Muscle layer of colon (tissue), 2 donors: Measurements from ENCODE around the gene FUT6.
"Not testable (repeated sequence)": the region's sequence is repeated elsewhere in the genome, so short reads cannot be mapped to it uniquely, and the experiment has no call there.

ENCODE experiments used
- H3K27ac ChIP-seq: one replicate; pipeline ENCODE4 v1.7.0; 2013; ENCODE audit warnings: low read depth, mild to moderate bottlenecking, low read length, moderate library complexity
- H3K27me3 ChIP-seq, 2 donors: one replicate each; pipeline ENCODE4 v1.7.0; 2013; ENCODE audit warnings: low read length in 2 of 2, mild to moderate bottlenecking in 2 of 2; ENCODE audit not compliant: insufficient read depth in 2 of 2, control insufficient read depth in 1 of 2
- H3K36me3 ChIP-seq: one replicate; pipeline ENCODE4 v1.7.0; 2013; ENCODE audit warnings: mild to moderate bottlenecking, low read length; ENCODE audit not compliant: insufficient read depth
- H3K4me1 ChIP-seq: one replicate; pipeline ENCODE4 v1.7.0; 2013; ENCODE audit warnings: mild to moderate bottlenecking, low read length; ENCODE audit not compliant: insufficient read depth
- H3K4me3 ChIP-seq, 2 donors: one replicate each; pipeline ENCODE4 v1.7.0; 2013; ENCODE audit warnings: low read length in 2 of 2, low read depth in 1 of 2, mild to moderate bottlenecking in 1 of 2, moderate library complexity in 1 of 2
- H3K9ac ChIP-seq: one replicate; pipeline ENCODE4 v1.7.0; 2013; ENCODE audit warnings: low read length
- H3K9me3 ChIP-seq: one replicate; pipeline ENCODE4 v1.7.0; 2013; ENCODE audit warnings: mild to moderate bottlenecking, low read length
- donor health status: abdominal sarcoma.
- donor health status: Adenocarcinoma of cecum.

FUT6 gene, protein sequence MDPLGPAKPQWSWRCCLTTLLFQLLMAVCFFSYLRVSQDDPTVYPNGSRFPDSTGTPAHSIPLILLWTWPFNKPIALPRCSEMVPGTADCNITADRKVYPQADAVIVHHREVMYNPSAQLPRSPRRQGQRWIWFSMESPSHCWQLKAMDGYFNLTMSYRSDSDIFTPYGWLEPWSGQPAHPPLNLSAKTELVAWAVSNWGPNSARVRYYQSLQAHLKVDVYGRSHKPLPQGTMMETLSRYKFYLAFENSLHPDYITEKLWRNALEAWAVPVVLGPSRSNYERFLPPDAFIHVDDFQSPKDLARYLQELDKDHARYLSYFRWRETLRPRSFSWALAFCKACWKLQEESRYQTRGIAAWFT

GRCh38 chr19:5839065-5840017, at the start of gene FUT6:
Gene FUT6 (minus strand): TSS chr19:5839702. CDS start chr19:5832567, 7,135 bp downstream.
- Histone ChIP-seq H3K27ac (no peak within 1 kb of the TSS), H3K27me3 (no peaks in the 10 kb centered on the region), H3K4me3 (no peak within 1 kb of the TSS), H3K9ac (no peak within 1 kb of the TSS), H3K36me3 (no peaks in the 10 kb centered on the region), H3K4me1 (no peaks in the 10 kb centered on the region), H3K9me3 (no peaks in the 10 kb centered on the region)

DNA sequence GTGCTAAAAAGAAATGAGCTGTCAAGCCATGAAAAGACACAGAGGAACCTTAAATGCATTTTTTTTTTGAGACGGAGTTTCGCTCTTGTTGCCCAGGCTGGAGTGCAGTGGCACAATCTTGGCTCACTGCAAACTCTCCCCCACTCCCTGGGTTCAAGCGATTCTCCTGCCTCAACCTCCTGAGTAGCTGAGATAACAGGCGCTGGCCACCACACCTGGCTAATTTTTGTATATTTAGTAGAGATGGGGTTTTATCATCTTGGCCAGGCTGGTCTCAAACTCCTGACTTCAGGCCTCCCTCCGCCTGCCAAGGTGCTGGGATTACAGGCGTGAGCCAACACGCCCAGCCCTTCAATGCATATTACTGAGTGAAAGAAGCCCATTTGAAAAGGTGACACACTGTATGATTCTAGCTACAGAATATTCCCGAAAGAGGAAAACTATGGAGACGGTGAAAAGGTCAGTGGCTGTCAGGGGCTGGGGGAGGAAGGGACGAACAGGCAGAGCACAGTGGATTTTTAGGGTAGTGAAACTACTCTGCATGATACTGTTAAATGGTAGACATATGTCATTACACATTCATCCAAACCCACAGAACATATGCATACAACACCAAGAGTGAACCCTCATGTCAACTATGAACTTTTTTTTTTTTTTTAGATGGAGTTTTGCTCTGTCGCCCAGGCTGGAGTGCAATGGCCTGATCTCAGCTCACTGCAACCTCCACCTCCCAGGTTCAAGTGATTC, 44.7 kb upstream of the FUT6 start:
- not testable (repeated sequence) for H3K9me3 ChIP-seq, H3K4me3 ChIP-seq, H3K9ac ChIP-seq, H3K36me3 ChIP-seq, H3K27me3 ChIP-seq, H3K27ac ChIP-seq
- peaks cover 16% of the 10 kb centered on the region for H3K4me1 ChIP-seq

DNA sequence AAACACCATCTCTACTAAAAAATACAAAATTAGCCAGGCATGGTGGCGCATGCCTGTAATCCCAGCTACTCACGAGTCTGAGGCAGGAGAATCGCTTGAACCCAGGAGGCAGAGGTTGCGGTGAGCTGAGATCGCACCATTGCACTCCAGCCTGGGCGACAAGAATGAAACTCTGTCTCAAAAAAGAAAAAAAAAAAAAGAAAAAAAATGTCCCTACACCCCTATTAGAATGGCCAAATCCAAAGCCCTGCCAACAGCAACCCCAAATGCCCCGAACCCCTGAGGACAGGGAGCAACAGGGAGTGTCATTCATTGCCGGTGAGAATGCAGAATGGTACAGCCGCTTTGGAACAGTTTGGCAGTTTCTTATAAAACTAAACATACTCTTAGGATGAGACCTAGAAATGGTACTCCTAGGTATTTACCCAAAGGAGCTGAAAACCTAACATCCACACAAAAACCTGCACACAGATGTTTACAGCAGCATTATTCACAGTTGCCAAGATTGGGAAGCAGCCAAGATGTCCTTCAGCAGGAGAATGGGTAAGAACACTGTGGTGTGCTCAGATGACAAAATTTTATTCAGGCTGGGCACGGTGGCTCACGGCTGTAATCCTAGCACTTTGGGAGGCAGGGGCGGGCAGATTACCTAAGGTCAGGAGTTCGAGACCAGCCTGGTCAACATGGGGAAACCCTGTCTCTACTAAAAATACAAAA, 43.8 kb upstream of the FUT6 start:
- H3K27me3 ChIP-seq, H3K36me3 ChIP-seq, H3K9ac ChIP-seq, H3K9me3 ChIP-seq, H3K27ac ChIP-seq, H3K4me3 ChIP-seq: not testable (repeated sequence)
- H3K4me1 ChIP-seq = peaks cover 19% of the 10 kb centered on the region

DNA sequence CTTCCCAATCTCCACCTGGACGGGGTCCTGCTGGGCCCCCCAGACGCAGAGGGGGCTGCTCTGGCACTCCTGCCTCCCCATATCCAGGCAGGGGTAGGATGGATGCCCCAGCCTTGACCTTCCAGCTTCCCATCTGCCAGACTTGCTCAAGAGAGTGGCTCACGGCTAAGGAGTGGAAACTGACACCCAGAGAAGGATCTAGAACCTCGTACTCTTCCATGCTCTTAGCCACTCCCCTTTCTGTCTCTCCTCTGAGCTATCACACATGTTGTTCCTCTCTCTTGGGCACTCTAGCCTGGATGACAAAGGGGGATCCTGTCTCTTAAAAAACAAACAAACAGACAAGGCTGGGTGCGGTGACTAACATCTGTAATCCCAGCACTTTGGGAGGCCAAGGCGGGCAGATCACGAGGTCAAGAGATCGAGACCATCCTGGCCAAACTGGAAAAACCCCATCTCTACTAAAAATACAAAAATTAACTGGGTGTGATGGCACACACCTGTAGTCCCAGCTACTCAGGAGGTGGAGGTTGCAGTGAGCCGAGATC, 43.0 kb upstream of the FUT6 start:
- Histone ChIP-seq H3K4me1 (peaks cover 19% of the 10 kb centered on the region), H3K27me3 (no peaks in the 10 kb centered on the region), H3K27ac (peak overlapping the region; percentile 17), H3K9me3 (no peaks in the 10 kb centered on the region), H3K36me3 (no peaks in the 10 kb centered on the region), H3K4me3 (no peak overlapping the region), H3K9ac (no peak overlapping the region)

- Histone ChIP-seq H3K4me1 (peaks cover 20% of the 10 kb centered on the region), H3K4me3 (no peak overlapping the region), H3K36me3 (no peaks in the 10 kb centered on the region), H3K9me3 (no peaks in the 10 kb centered on the region), H3K9ac (no peak overlapping the region), H3K27ac (peak overlapping the region; percentile 17), H3K27me3 (no peaks in the 10 kb centered on the region)
These were observed 42.2 kb upstream of the FUT6 start for GRCh38 chr19:5881543-5882299.

DNA sequence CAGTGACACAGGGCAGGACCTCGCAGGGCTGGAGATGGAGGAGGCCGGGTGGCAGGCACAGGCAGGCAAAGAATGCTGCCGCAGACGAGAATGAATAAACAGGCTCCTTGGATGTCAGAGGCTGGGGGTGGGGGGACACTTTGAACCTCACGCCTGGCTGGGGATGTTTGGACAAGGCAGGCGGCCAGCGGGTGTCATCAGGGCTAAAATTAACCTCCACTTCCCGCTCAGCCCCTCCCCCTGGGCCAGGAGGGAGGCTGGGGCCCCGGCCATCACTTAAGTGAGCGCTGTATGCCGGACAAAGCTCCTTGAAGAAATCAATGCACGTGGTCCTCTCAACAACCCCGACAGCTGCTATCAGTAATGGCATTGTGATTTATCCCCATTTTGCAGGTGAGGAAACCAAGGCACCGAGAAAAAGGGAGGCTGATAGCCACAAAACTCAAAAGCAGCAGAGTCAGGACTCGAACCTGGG, 41.1 kb upstream of the FUT6 start:
- no peaks in the 10 kb centered on the region for H3K27me3 ChIP-seq
- no peaks in the 10 kb centered on the region for H3K36me3 ChIP-seq
- no peaks in the 10 kb centered on the region for H3K9me3 ChIP-seq
- no peak overlapping the region for H3K9ac ChIP-seq
- H3K4me3 ChIP-seq = peak overlapping the region in 1 of 2 donors; percentile 41
- H3K27ac ChIP-seq = peak overlapping the region; percentile 82
- H3K4me1 ChIP-seq = peaks cover 26% of the 10 kb centered on the region

DNA sequence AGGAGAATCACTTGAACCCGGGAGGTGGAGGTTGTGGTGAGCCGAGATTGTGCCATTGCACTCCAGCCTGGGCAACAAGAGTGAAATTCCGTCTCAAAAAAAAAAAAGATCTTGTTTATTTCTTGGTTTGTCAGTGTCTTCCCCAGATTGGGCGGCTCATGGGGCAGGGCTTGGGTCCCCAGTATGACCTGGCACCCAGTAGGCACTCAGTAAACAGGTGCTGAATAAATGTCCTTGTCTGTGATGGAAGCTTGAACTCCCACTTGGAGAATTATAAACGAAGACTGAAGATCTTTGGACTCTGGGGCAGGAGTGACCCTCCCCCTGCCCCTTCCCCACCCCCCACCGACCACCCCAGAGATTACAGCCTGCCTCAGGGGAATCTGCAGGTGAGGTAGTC, 40.7 kb upstream of the FUT6 start:
- Histone ChIP-seq H3K4me1 (peaks cover 26% of the 10 kb centered on the region), H3K4me3 (no peak overlapping the region), H3K9ac (no peak overlapping the region), H3K9me3 (no peaks in the 10 kb centered on the region), H3K27ac (peak overlapping the region; percentile 72), H3K27me3 (no peaks in the 10 kb centered on the region), H3K36me3 (no peaks in the 10 kb centered on the region)

GRCh38 chr19:5877882-5878281, 38.4 kb upstream of the FUT6 start:
- H3K36me3 ChIP-seq = no peaks in the 10 kb centered on the region
- no peak overlapping the region for H3K27ac ChIP-seq
- H3K4me3 ChIP-seq = no peak overlapping the region
- no peaks in the 10 kb centered on the region for H3K9me3 ChIP-seq
- peaks cover 26% of the 10 kb centered on the region for H3K4me1 ChIP-seq
- no peak overlapping the region for H3K9ac ChIP-seq
- no peaks in the 10 kb centered on the region for H3K27me3 ChIP-seq

DNA sequence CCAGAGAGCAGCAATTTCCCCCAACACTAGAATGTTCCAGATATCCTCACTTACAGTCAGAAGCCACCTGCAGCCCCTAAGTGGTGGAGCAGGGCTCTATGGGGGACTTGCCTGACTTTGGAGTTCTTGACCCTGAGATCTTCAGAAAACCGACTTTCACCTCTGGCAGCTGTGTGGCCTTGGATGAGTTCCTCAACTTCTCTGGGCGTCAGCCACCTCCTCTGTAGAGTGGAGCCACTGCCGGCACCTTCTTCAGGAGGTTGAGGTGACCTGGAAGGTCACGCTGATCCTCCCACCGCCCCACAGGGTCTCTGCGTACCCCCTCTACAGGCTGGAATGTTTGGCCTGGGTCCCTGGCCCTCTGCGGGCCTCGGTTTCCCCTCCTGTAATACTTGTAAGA, 37.9 kb upstream of the FUT6 start:
- Histone ChIP-seq H3K27ac (no peak overlapping the region), H3K4me3 (no peak overlapping the region), H3K27me3 (no peaks in the 10 kb centered on the region), H3K36me3 (no peaks in the 10 kb centered on the region), H3K9ac (no peak overlapping the region), H3K9me3 (no peaks in the 10 kb centered on the region), H3K4me1 (peaks cover 26% of the 10 kb centered on the region)

DNA sequence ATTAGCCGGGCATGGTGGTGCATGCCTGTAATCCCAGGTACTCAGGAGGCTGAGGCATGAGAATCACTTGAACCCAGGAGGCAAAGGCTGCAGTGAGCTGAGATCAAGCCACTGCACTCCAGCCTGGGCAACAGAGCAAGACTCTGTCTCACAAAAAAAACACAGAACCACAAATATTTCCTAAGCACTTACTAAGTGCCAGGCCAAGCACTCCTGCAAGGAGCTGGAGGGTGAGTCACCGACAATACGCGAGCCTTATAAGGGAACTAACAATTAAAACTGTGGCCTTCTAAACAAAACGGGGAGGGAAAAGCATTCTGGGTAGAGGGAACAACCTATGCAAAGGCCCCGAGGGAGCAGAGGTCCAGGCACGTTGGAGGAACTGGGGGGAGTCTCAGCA, 35.0 kb upstream of the FUT6 start:
- H3K27ac ChIP-seq, H3K36me3 ChIP-seq, H3K9ac ChIP-seq, H3K9me3 ChIP-seq, H3K4me3 ChIP-seq, H3K27me3 ChIP-seq: not testable (repeated sequence)
- peaks cover 12% of the 10 kb centered on the region for H3K4me1 ChIP-seq
